Naive B cell (primary cell): ENCODE data around the gene NCR3LG1. TPM values are rescaled to one million over a fixed set of nuclear protein-coding genes. Genes with fewer than 3 reads are reported as not detected.

ENCODE experiments used
- ATAC-seq, 2 donors: fragments of 150-1000 bp; cut with Tn5 transposase; 2 replicates each; pipeline ENCODE4 v1.10.0; 2021; ENCODE audit warnings: low read depth in 2 of 2, mild to moderate bottlenecking in 2 of 2, moderate library complexity in 2 of 2
- DNase-seq: peaks from one replicate; pipeline ENCODE4 v3.0.0; 2022
- H3K27ac Mint-ChIP-seq, 6 donors: one replicate each; pipeline ENCODE4 v1.8.0; 2020 to 2022; ENCODE audit warnings: mild to moderate bottlenecking in 6 of 6, mixed read lengths in 6 of 6, moderate library complexity in 5 of 6, inconsistent platforms in 2 of 6
- H3K27me3 Mint-ChIP-seq, 3 donors: one replicate each; pipeline ENCODE4 v1.8.0; 2021 to 2022; ENCODE audit warnings: mixed read lengths in 3 of 3, mild to moderate bottlenecking in 1 of 3
- H3K36me3 Mint-ChIP-seq, 2 donors: one replicate each; pipeline ENCODE4 v1.8.0; 2020 to 2022; ENCODE audit warnings: mixed read lengths in 2 of 2, inconsistent platforms in 1 of 2, mild to moderate bottlenecking in 1 of 2
- H3K4me1 Mint-ChIP-seq, 3 donors: one replicate each; pipeline ENCODE4 v1.8.0; 2020 to 2022; ENCODE audit warnings: mixed read lengths in 3 of 3, inconsistent platforms in 1 of 3, mild to moderate bottlenecking in 1 of 3, moderate library complexity in 1 of 3
- H3K4me3 Mint-ChIP-seq, 8 donors: one replicate each; pipeline ENCODE4 v1.8.0; 2020 to 2022; ENCODE audit warnings: mild to moderate bottlenecking in 8 of 8, mixed read lengths in 8 of 8, moderate library complexity in 8 of 8, inconsistent platforms in 2 of 8
- H3K9me3 Mint-ChIP-seq, 7 donors: one replicate each; pipeline ENCODE4 v1.8.0; 2020 to 2022; ENCODE audit warnings: mixed read lengths in 7 of 7, mild to moderate bottlenecking in 5 of 7, inconsistent platforms in 2 of 7, moderate library complexity in 1 of 7
- polyA plus RNA-seq, 6 donors: library from polyadenylated mRNA; unstranded; fragments of 300-500 nt; fragmentation: Illumina TruSeq; gene quantifications; one replicate each; pipeline ENCODE4 v1.2.3, GENCODE V29; 2021; ENCODE audit warnings: low read depth in 6 of 6

NCR3LG1 gene
- polyA plus RNA-seq, 6 donors from 2014 or later: 0.19 to 0.20 TPM; not detected in 4

DNA sequence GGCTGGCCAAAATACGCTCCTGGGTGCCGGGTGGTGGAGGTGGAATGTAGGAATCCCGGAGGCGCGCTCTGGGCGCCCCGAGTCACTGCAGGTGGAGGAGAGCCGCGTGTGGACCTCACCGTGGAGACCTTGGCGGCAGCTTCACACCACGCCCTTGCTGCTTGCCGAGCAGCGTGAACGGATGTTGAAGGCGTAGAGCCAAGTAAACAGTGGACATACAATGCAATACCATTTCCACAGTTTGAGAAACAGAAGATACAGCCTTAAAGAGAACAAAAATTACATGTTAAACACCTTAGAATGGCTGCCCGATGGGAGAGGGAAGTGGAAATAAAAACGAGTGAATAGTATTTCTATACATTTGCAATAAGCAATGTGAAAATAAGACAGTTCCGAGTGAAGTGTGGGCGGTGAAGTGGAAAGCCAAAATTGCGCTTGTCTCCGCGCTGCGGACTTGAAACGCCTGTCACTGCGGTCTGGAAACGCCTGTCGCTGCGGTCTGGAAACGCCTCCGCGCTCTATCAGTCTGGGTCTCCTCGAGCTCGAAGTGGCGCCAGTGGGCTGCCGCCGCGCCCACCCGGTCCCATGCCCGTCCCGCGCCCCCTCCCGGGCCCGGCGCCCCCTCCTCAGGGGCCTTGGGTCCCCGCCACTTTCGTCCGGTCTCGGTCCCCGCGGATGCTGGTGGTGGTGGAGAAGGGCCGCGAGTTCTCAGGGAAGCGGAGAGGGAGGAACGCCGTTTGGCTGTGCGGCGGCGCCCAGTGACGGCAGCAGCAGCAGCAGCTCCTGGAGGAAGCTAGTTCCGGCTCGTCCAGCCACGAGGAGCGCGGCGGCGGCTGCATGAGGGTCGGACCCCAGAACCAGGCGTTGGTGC lies 1.6 kb downstream of the NCR3LG1 start:
- ATAC-seq: peak; percentile 24 to 35
- DNase-seq: peak; percentile 64
- no peaks in the 10 kb centered on the region for H3K36me3 Mint-ChIP-seq
- H3K27me3 Mint-ChIP-seq: peaks cover 6 to 13% (median 11%) of the 10 kb centered on the region in 3 donors
- H3K4me3 Mint-ChIP-seq: peak overlapping the region; percentile 81 to 96 (median 92)
- H3K9me3 Mint-ChIP-seq: peaks cover 0 to 5% (median 0%) of the 10 kb centered on the region in 7 donors
- peak overlapping the region; percentile 53 to 93 (median 62) for H3K27ac Mint-ChIP-seq
- peaks cover 10 to 35% (median 34%) of the 10 kb centered on the region in 3 donors for H3K4me1 Mint-ChIP-seq

DNA sequence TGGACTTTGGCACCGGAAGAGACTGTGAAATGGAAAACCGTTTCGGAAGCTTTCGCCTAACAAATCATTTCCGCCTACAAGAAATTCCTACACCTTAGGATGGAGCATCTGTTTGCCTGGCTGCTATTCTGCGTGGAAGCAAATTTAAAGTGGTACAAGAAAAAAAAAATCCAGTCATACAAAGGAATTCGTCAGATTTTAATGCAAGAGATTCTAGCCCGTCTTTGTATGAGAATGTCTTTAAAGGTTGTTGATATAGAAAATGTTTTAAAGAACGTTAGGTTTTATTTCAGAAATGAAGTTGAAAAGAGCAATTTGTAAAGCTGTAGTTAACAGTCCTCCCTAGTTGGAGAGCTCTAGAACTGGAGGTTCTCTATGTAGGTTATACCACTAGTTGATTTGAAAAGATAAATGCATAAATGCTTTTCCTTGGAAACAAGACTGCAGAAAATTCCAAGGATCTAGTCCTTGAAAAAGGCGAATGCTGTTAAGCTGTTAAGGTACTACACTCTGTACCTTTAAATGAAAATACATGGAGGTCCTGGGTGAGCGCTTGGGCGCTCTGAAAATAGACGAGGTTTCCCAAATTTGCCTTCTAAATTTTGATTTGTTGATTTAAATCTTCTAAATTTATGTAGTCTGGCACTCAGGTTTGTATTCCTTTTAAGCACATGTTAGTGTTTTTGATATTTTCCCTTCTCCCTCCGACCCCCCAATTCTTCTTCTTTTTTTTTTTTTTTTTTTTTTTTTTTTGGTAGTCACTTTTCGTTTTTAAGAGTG lies 2.4 kb downstream of the NCR3LG1 start:
- Mint-ChIP-seq H3K9me3 (peaks cover 0 to 5% (median 0%) of the 10 kb centered on the region in 7 donors), H3K27ac (peak overlapping the region in 5 of 6 donors; percentile 58 to 93 (median 83)), H3K4me1 (peaks cover 10 to 35% (median 34%) of the 10 kb centered on the region in 3 donors), H3K27me3 (peaks cover 6 to 13% (median 11%) of the 10 kb centered on the region in 3 donors), H3K4me3 (peak overlapping the region; percentile 81 to 96 (median 92)), H3K36me3 (no peaks in the 10 kb centered on the region)
- peak; percentile 3 for DNase-seq
- no peak for ATAC-seq

DNA sequence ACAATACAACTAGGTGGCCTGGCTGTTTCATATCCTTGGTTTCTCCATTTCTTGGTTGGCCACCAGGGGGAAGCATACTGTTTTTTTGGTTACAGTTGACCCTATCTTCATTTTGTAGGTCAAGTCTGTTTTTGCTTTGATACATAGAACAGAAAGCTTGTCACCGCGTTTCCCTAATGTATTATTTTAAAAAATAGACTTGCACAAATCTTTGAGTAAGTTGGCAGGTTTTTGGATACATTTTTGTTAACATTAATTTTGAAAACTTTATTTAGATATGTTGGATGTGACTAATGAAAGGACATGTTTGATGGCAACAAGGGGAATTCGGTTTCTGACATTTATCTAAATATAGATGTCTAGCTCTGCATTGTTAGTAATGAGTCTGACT lies 3.0 kb downstream of the NCR3LG1 start:
- peak overlapping the region; percentile 80 to 96 (median 90) for H3K4me3 Mint-ChIP-seq
- ATAC-seq (peak; percentile 33 to 41), DNase-seq (peak; percentile 68)
- H3K27ac Mint-ChIP-seq: peak overlapping the region in 4 of 6 donors; percentile 58 to 87 (median 76)
- H3K36me3 Mint-ChIP-seq: no peaks in the 10 kb centered on the region
- H3K9me3 Mint-ChIP-seq: peaks cover 0 to 7% (median 2%) of the 10 kb centered on the region in 7 donors
- H3K27me3 Mint-ChIP-seq: peaks cover 6 to 13% (median 11%) of the 10 kb centered on the region in 3 donors
- peaks cover 10 to 35% (median 34%) of the 10 kb centered on the region in 3 donors for H3K4me1 Mint-ChIP-seq

DNA sequence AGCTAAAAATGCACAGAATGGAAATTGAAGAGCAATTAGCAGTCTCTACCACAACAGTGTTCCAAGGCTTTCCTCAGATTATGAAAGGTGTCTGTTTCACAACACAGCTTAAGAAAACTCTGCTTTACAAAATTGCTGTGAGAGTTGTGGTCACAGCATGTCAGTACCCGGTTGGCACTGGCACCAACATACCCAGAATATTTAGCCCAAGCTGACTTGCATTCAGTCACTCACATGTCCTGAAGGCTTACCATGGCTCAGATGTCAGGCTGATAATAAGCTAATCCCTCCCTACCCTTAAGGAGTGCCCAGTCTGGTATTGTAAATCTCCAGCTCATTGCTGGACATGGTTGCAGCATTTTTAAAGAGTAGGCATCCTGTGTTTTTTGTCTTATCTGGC lies 14.9 kb downstream of the NCR3LG1 start:
- no peak for ATAC-seq
- no peak for DNase-seq
- Mint-ChIP-seq H3K9me3 (peaks cover 14 to 34% (median 27%) of the 10 kb centered on the region in 7 donors), H3K27me3 (no peaks in the 10 kb centered on the region), H3K36me3 (peaks cover 29 to 37% of the 10 kb centered on the region in 2 donors), H3K4me1 (peaks cover 0 to 5% (median 0%) of the 10 kb centered on the region in 3 donors), H3K4me3 (no peak overlapping the region), H3K27ac (no peak overlapping the region)

DNA sequence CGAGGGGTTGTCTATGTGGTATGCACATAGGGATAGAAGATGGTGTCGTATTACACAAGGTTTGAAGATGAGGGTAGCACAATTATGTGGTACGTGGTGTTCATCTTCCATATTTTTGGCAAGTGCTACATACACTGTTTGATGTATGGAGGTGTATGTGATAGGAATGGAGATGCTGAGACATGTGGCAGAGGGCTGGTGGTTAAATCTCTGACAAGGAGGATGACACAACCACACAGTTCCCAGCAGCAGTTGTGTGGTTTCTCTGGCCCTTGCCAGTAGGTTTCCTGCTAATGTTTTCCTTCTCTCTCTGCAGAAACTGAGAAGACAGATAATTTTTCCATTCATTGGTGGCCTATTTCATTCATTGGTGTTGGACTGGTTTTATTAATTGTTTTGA lies 17.0 kb downstream of the NCR3LG1 start:
- Mint-ChIP-seq H3K36me3 (peaks cover 38 to 54% of the 10 kb centered on the region in 2 donors), H3K27ac (no peak overlapping the region), H3K9me3 (peaks cover 20 to 54% (median 44%) of the 10 kb centered on the region in 7 donors), H3K4me3 (peak overlapping the region in 1 of 8 donors; percentile 23), H3K4me1 (peaks cover 0 to 2% (median 0%) of the 10 kb centered on the region in 3 donors), H3K27me3 (no peaks in the 10 kb centered on the region)
- ATAC-seq (no peak), DNase-seq (no peak)

DNA sequence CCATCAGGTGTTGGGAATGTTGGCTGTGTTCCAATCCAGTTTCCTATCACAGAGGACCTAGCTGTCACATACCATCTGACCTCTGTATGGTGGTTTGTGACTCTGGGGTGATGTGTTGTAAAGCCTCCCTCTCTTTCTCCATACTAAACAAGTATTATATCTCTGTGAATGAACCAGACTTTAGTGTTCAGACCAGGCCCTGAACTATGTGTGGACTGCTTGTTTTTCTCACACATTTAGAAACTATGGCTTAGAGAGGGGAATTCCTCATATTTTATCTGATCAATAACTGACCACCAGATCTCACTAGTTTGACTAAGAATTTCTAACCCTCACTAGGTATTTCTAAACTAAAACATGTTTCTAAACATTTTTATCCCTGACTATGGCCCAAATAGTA lies 17.5 kb downstream of the NCR3LG1 start:
- peaks cover 20 to 60% (median 49%) of the 10 kb centered on the region in 7 donors for H3K9me3 Mint-ChIP-seq
- peaks cover 34 to 54% of the 10 kb centered on the region in 2 donors for H3K36me3 Mint-ChIP-seq
- no peak overlapping the region for H3K27ac Mint-ChIP-seq
- ATAC-seq (no peak), DNase-seq (no peak)
- H3K27me3 Mint-ChIP-seq: no peaks in the 10 kb centered on the region
- no peaks in the 10 kb centered on the region for H3K4me1 Mint-ChIP-seq
- no peak overlapping the region for H3K4me3 Mint-ChIP-seq

DNA sequence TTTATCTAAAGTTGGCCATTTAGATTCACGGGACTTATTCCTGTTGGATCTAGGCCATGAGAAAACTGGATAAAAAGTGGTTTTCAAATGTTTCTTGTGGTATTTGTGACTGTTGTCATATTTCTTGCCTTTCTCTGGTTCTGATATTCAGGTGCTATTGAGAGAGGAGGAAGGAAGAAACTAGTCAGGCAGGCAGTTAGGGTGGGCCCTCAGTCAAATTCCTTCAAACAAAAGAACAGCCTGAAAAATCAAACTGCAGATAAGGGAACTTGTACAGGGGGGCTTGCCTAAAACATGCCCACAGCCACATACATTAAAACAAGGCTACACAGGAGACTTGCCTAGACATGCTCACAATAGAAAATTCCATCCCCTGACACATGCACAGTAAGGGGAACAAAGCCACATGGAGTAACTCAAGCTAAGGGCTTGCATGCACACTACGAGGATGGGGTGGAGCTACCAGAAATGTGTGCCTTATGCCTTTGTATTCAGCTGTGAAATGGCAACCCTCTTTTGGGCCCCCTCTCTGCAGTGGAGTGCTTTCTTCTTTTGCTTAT lies 18.2 kb downstream of the NCR3LG1 start:
- ATAC-seq (no peak), DNase-seq (no peak)
- no peaks in the 10 kb centered on the region for H3K27me3 Mint-ChIP-seq
- H3K36me3 Mint-ChIP-seq: peaks cover 34 to 54% of the 10 kb centered on the region in 2 donors
- H3K4me3 Mint-ChIP-seq: no peak overlapping the region
- no peaks in the 10 kb centered on the region for H3K4me1 Mint-ChIP-seq
- peaks cover 20 to 65% (median 52%) of the 10 kb centered on the region in 7 donors for H3K9me3 Mint-ChIP-seq
- no peak overlapping the region for H3K27ac Mint-ChIP-seq

DNA sequence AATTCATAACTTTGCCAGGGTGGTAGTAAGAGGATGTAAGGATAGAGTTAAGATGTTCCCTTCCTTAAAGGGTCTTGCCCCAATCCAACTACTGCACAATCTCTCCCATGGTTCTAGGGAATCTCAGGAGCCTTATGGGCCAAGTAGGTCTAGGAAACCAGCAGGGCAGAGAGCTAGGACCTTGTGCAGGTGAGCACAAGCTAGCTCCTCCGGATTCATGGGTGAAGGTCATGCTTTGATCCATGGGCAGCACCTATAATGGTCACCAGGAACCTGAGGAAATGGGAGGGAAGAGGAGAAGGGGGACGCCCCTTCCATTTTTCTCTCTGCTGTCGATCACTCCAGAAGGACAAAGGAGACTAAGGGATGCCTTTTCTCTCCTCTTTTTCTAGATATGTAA lies 20.0 kb downstream of the NCR3LG1 start:
- Mint-ChIP-seq H3K36me3 (peaks cover 34 to 54% of the 10 kb centered on the region in 2 donors), H3K27me3 (no peaks in the 10 kb centered on the region), H3K4me3 (peak overlapping the region in 1 of 8 donors; percentile 12), H3K27ac (no peak overlapping the region), H3K9me3 (peaks cover 20 to 65% (median 52%) of the 10 kb centered on the region in 7 donors), H3K4me1 (no peaks in the 10 kb centered on the region)
- ATAC-seq: no peak
- DNase-seq: no peak

DNA sequence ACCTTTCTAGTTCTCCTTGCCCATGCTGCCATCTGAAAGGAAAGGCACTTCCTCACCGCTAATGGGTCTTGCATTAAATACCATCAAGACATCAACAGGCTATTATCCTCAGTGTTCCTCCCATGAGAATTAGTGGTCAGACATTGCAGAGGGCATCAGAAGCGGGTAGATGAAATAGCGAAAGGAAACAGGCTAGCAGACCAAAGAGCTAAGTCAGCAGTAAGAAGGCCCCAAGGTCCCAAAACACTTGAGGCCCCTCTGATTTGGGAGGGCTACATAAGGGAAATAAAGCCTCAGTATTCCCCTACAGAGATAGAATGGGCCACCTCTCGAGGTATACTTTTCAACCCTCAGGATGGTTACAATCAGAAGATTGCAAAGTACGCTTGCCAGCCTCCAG lies 23.9 kb downstream of the NCR3LG1 start:
- DNase-seq (no peak), ATAC-seq (no peak)
- H3K27me3 Mint-ChIP-seq: no peaks in the 10 kb centered on the region
- H3K36me3 Mint-ChIP-seq: peaks cover 17 to 26% of the 10 kb centered on the region in 2 donors
- H3K4me1 Mint-ChIP-seq: no peaks in the 10 kb centered on the region
- H3K9me3 Mint-ChIP-seq: peaks cover 13 to 41% (median 32%) of the 10 kb centered on the region in 7 donors
- no peak overlapping the region for H3K27ac Mint-ChIP-seq
- H3K4me3 Mint-ChIP-seq: no peak overlapping the region

DNA sequence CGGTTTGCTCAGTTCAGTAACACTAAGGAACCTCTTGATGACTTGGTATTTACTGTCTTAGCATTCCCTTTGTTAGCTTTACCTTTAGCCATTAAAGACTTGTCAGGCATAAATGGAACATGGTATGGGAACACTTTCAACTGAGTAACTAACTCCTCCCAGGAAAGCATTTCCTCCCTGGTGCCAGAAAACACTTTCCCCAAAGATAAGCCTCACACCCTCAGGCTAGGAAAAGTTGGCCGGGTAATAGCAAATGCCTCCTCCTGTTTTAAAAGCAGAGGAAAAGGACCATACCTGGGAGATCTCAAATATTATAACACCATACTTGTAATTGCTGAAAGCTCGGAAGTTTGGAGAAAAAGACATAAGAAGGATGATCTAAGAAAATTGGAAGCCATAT lies 24.9 kb downstream of the NCR3LG1 start:
- ATAC-seq (no peak), DNase-seq (no peak)
- no peak overlapping the region for H3K27ac Mint-ChIP-seq
- H3K27me3 Mint-ChIP-seq: no peaks in the 10 kb centered on the region
- no peak overlapping the region for H3K4me3 Mint-ChIP-seq
- H3K36me3 Mint-ChIP-seq: peaks cover 8 to 17% of the 10 kb centered on the region in 2 donors
- peaks cover 5 to 31% (median 22%) of the 10 kb centered on the region in 7 donors for H3K9me3 Mint-ChIP-seq
- H3K4me1 Mint-ChIP-seq: no peaks in the 10 kb centered on the region

DNA sequence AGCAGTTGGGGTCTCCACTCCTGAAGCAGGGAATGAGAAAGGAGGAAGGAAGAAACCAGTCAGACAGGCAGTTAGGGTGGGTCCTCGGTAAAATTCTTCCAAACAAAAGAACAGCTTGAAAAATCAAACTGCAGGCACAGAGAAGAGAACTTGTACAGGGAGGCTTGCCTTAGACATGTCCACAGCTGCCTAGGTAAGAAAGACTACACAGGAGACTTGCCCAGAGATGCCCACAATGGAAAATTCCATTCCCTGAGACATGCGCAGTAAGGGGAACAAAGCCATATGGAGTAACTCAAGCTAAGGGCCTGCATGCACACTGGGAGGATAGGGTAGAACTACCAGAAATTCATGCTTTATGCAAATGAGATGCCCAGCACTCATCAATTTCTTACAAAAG lies 27.1 kb downstream of the NCR3LG1 start:
- H3K9me3 Mint-ChIP-seq: peaks cover 0 to 10% (median 4%) of the 10 kb centered on the region in 7 donors
- peak overlapping the region in 1 of 6 donors; percentile 18 for H3K27ac Mint-ChIP-seq
- H3K27me3 Mint-ChIP-seq: peaks cover 0 to 2% (median 0%) of the 10 kb centered on the region in 3 donors
- ATAC-seq: no peak
- no peaks in the 10 kb centered on the region for H3K4me1 Mint-ChIP-seq
- H3K36me3 Mint-ChIP-seq: no peaks in the 10 kb centered on the region
- DNase-seq: no peak
- no peak overlapping the region for H3K4me3 Mint-ChIP-seq

DNA sequence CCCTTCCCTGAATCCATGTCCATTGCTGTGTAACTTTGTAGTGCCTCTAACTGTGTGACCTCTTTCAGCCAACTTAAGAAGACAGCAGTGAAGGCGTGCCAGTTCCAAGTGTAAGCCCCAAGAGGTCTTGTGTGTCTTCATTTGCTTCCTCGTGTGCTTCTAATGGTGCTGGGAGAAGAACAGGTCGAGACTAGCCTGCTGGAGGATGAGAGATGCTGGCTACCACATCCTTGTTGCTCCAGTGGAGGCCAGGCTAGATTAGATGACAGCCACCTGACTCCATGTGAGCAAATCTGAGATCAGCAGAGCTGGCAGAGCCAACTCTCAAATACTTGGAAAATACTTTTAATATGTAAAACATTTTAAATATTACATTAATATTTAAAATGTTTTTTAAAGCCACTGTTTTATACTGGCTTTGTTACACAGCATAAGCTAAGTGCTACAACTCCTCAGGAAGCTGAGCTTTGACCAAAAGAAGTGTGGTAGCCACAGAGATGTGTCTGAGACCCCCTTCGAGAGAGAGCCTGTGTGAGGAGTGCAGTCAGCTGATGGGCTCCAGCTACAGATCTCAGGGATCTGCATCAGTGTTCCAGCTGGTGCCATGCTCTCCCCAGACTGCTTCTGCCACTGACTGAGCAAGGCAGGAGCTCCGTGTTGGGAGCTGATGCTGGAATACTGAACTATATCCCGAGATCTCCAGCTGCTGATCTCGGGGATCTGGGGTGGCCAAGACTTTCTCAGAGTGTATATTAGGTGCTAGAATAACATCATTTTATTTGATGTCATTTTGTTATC lies 28.0 kb downstream of the NCR3LG1 start:
- DNase-seq (no peak), ATAC-seq (no peak)
- H3K27me3 Mint-ChIP-seq: peaks cover 3 to 6% (median 5%) of the 10 kb centered on the region in 3 donors
- H3K27ac Mint-ChIP-seq: no peak overlapping the region
- H3K9me3 Mint-ChIP-seq: peaks cover 0 to 3% (median under 1%) of the 10 kb centered on the region in 7 donors
- no peaks in the 10 kb centered on the region for H3K4me1 Mint-ChIP-seq
- no peaks in the 10 kb centered on the region for H3K36me3 Mint-ChIP-seq
- no peak overlapping the region for H3K4me3 Mint-ChIP-seq
